ENCODE results near the gene BEST1. TPM values are rescaled to one million over a fixed set of nuclear protein-coding genes. Genes with fewer than 3 reads are reported as not detected.

BEST1 gene
- total RNA-seq, 1 experiment from 2014 or later = 0.13 TPM

DNA sequence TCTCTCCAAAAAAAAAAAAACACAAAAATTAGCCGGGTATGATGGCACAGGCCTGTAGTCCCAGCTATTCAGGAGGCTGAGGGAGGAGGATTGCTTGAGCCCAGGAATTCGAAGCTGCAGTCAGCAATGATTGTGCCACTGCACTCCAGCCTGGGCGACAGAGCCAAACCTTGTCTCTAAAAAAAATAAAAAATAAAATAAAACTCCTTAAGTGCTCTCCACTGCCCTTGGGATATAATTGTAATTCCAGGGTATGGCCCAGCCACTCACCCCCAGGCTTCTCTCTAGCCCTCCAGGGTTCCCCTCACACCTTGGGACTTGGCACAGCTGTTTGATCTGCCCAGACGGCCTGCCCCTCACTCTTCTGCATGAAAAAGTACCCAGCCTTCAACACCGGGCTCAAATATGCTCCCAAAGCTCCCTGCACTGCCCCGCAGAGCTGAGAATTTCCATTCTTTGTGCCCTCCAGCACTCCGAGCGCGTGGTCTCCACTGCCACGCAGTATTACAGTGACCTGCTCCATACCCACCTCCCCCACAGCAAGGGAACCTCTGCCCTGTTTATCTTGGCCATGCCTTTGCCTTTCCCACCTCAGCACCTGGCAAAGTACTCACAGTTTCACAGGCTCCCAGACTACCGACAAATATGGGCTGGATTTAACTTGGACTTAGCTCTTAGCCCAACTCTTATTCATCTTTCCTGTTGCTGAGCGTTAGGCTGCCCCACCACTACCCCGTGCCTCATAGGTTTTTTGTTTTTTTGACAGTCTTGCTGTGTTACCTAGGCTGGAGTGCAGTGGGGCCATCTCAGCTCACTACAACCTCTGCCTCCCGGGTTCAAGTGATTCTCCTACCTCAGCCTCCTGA lies 24.8 kb downstream of the BEST1 start:
- no peaks in the 10 kb centered on the region for H3K27me3 ChIP-seq (ENCODE audit: control insufficient read depth, insufficient read depth, low read length)
- CTCF ChIA-PET = no interaction called here
- ATAC-seq (no peak), DNase-seq (ENCODE audit: low read depth, low spot score) (no peak)
- POLR2A ChIA-PET = interaction anchor here (0.6 kb wide), 2 partner anchors 9 to 694 kb away, joined by 3 to 6 read pairs; no protein-coding TSS in a partner anchor
- peaks cover 36% of the 10 kb centered on the region for H3K4me1 ChIP-seq (ENCODE audit: control insufficient read depth, insufficient read depth, low read length)
- no peak overlapping the region for H3K4me3 ChIP-seq (ENCODE audit: low read depth in 2 of 2, low read length in 2 of 2)
- in situ Hi-C loops (cut with HindIII; ENCODE audit: low pct_unique_long_range_greater_than_20kb, low sequenced_read_pairs) = no loop called here
- H3K9me3 ChIP-seq (ENCODE audit: control insufficient read depth, insufficient read depth, low read depth, low read length) = no peaks in the 10 kb centered on the region
- peak overlapping the region; percentile 57; the same call in 1 of the 2 replicates for H3K27ac ChIP-seq (ENCODE audit: low read length)
- TF ChIP-seq, protein P1, sequence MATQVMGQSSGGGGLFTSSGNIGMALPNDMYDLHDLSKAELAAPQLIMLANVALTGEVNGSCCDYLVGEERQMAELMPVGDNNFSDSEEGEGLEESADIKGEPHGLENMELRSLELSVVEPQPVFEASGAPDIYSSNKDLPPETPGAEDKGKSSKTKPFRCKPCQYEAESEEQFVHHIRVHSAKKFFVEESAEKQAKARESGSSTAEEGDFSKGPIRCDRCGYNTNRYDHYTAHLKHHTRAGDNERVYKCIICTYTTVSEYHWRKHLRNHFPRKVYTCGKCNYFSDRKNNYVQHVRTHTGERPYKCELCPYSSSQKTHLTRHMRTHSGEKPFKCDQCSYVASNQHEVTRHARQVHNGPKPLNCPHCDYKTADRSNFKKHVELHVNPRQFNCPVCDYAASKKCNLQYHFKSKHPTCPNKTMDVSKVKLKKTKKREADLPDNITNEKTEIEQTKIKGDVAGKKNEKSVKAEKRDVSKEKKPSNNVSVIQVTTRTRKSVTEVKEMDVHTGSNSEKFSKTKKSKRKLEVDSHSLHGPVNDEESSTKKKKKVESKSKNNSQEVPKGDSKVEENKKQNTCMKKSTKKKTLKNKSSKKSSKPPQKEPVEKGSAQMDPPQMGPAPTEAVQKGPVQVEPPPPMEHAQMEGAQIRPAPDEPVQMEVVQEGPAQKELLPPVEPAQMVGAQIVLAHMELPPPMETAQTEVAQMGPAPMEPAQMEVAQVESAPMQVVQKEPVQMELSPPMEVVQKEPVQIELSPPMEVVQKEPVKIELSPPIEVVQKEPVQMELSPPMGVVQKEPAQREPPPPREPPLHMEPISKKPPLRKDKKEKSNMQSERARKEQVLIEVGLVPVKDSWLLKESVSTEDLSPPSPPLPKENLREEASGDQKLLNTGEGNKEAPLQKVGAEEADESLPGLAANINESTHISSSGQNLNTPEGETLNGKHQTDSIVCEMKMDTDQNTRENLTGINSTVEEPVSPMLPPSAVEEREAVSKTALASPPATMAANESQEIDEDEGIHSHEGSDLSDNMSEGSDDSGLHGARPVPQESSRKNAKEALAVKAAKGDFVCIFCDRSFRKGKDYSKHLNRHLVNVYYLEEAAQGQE (IDR thresholded peaks at IDR 0.05; ENCODE audit: insufficient read depth in 1 of 2, low read depth in 2 of 2, low read length in 1 of 2) = no peak
- TF ChIP-seq, protein P2, sequence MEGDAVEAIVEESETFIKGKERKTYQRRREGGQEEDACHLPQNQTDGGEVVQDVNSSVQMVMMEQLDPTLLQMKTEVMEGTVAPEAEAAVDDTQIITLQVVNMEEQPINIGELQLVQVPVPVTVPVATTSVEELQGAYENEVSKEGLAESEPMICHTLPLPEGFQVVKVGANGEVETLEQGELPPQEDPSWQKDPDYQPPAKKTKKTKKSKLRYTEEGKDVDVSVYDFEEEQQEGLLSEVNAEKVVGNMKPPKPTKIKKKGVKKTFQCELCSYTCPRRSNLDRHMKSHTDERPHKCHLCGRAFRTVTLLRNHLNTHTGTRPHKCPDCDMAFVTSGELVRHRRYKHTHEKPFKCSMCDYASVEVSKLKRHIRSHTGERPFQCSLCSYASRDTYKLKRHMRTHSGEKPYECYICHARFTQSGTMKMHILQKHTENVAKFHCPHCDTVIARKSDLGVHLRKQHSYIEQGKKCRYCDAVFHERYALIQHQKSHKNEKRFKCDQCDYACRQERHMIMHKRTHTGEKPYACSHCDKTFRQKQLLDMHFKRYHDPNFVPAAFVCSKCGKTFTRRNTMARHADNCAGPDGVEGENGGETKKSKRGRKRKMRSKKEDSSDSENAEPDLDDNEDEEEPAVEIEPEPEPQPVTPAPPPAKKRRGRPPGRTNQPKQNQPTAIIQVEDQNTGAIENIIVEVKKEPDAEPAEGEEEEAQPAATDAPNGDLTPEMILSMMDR (IDR thresholded peaks at IDR 0.05) = no peak
- TF ChIP-seq SIN3A (IDR thresholded peaks at IDR 0.05; ENCODE audit: borderline replicate concordance, insufficient read depth, low read depth, low read length) (no peak), TCF7L2 (IDR thresholded peaks at IDR 0.05; ENCODE audit: low read depth, low read length) (no peak), POLR2AphosphoS5 (IDR thresholded peaks at IDR 0.05; ENCODE audit: low read depth, low read length) (no peak)
- BruUV-seq (replicated peaks) = no TSS peak
- H3K36me3 ChIP-seq (ENCODE audit: control insufficient read depth, insufficient read depth, low read length) = no peaks in the 10 kb centered on the region
- intact Hi-C loops (cut with micrococcal nuclease; ENCODE audit: unreplicated experiment) = no loop called here

DNA sequence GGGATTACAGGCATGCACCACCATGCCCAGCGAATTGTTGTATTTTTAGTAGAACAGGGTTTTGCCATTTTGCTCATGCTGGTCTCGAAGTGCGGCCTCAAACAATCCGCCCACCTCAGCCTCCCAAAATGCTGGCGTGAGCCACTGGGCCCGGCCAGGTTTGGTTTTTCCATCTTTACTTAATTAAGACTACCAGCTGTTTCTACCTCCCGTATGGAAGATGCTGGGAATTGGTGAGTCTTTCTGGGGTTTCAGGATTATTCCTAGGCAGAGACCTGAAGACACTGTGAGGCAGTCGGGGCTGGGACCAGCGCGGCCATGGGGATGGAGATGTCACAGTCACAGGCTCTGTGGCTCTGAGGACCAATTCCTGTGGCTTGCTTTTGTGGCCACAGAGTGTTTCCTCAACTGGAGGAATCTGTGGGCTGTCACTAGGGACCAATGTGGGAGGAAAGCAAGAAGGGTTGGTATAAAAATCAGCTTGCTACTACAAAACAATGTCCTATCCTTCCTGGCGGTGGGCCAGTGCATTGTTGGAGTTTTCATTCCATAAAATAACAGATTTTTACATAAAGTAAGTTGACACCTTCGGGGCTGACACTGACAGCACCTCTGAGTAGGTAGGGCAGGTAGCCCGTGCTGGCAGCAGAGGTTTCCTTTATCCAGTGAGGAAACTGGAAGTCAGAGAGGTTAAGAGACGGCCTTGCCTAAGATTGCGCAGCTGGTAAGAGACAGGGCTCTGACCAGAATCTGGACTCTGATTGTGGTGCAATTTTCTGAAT lies 25.7 kb downstream of the BEST1 start:
- DNase-seq (ENCODE audit: low read depth, low spot score) = no peak
- no peaks in the 10 kb centered on the region for H3K27me3 ChIP-seq (ENCODE audit: control insufficient read depth, insufficient read depth, low read length)
- H3K4me3 ChIP-seq (ENCODE audit: low read depth in 2 of 2, low read length in 2 of 2) = no peak overlapping the region
- POLR2A ChIA-PET = interaction anchor here (0.6 kb wide), 1 partner anchor 10 kb away, joined by 3 read pairs; no protein-coding TSS in a partner anchor
- TF ChIP-seq, protein P2 (IDR thresholded peaks at IDR 0.05) = no peak
- TF ChIP-seq TCF7L2 (IDR thresholded peaks at IDR 0.05; ENCODE audit: low read depth, low read length) = no peak
- no peak for TF ChIP-seq POLR2AphosphoS5 (IDR thresholded peaks at IDR 0.05; ENCODE audit: low read depth, low read length)
- no peak for TF ChIP-seq SIN3A (IDR thresholded peaks at IDR 0.05; ENCODE audit: borderline replicate concordance, insufficient read depth, low read depth, low read length)
- TF ChIP-seq, protein P1 (IDR thresholded peaks at IDR 0.05; ENCODE audit: insufficient read depth in 1 of 2, low read depth in 2 of 2, low read length in 1 of 2) = no peak
- intact Hi-C loops (cut with micrococcal nuclease; ENCODE audit: unreplicated experiment) (no loop called here), in situ Hi-C loops (cut with HindIII; ENCODE audit: low pct_unique_long_range_greater_than_20kb, low sequenced_read_pairs) (no loop called here)
- ATAC-seq = no peak
- H3K9me3 ChIP-seq (ENCODE audit: control insufficient read depth, insufficient read depth, low read depth, low read length) = no peaks in the 10 kb centered on the region
- peaks cover 32% of the 10 kb centered on the region for H3K4me1 ChIP-seq (ENCODE audit: control insufficient read depth, insufficient read depth, low read length)
- no peaks in the 10 kb centered on the region for H3K36me3 ChIP-seq (ENCODE audit: control insufficient read depth, insufficient read depth, low read length)
- no TSS peak for BruUV-seq (replicated peaks)
- CTCF ChIA-PET = no interaction called here
- peak overlapping the region; percentile 29; the same call in 1 of the 2 replicates for H3K27ac ChIP-seq (ENCODE audit: low read length)
